Hematopoietic multipotent progenitor cell treated with erythropoietin and hydrocortisone succinate and interleukin-3 and kit ligand, for 15 days (in vitro differentiated cells): ENCODE results near the gene PGPEP1.

Source experiments
- DNase-seq: peaks from one replicate; pipeline ENCODE4 v3.0.0-alpha.2; 2015; ENCODE audit warnings: low spot score

Gene PGPEP1

GRCh38 chr19:18418029-18418482, 77.7 kb downstream of the PGPEP1 start:
- DNase-seq = no peak

- peak; percentile 72 for DNase-seq
Observed at GRCh38 chr19:18418483-18419194, 78.2 kb downstream of the PGPEP1 start.

DNA sequence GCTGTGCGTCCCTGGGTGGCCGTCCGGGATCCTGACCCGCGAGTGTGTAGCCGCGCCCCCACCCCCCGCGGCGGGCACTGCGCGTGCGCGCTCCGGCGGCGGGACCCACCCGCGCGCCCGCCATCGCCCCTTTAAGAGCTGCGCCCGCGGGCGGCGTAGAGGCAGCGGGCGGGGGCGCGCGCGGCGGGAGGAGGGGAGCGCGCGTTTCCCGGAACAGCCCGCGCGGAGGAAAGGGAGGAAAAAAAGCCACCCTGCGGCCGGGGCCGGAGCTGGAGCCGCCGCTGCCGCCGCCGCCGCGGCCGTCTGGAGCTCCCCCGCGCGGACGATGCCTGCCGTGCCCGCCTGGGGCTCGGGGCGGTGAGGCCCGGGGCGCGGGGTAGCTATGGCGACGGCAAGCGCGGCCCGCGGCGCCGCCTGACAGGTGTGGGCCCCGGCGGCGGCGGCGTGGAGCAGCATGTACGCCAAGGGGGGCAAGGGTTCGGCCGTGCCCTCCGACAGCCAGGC, 78.8 kb downstream of the PGPEP1 start, which contains the start of gene SSBP4:
Gene SSBP4 (plus strand): TSS at position 204 of the 504 bp plus-strand sequence. CDS start 251 bp downstream, at position 455.
- DNase-seq = peak; percentile 69
